ENCODE results near the gene TNNI2. TPM values are rescaled to one million over a fixed set of nuclear protein-coding genes. Genes with fewer than 3 reads are reported as not detected.
A peak's percentile ranks its signal among the peaks of the same experiment; 100 is the strongest.

TNNI2 gene
- total RNA-seq, 1 donor from 2014 or later, result 6.9 TPM

- intact Hi-C loops (cut with DNase I), result no loop called here
- ATAC-seq (no peak), DNase-seq (no peak)
- no peak for TF ChIP-seq CTCF (IDR thresholded peaks at IDR 0.05)
- Histone ChIP-seq H3K27ac (peak overlapping the region; percentile 74), H3K4me3 (no peak overlapping the region), H3K4me1 (peaks cover 23% of the 10 kb centered on the region), H3K36me3 (no peaks in the 10 kb centered on the region), H3K27me3 (no peaks in the 10 kb centered on the region), H3K9me3 (no peaks in the 10 kb centered on the region)
These were observed 6.3 kb downstream of the TNNI2 start for GRCh38 chr11:1845095-1845429.

- intact Hi-C loops (cut with DNase I), result no loop called here
These were observed 7.0 kb downstream of the TNNI2 start for GRCh38 chr11:1845561-1846452.

GRCh38 chr11:1846453-1846932 lies 7.7 kb downstream of the TNNI2 start:
- Histone ChIP-seq H3K27ac (no peak overlapping the region), H3K27me3 (no peaks in the 10 kb centered on the region), H3K9me3 (no peaks in the 10 kb centered on the region), H3K36me3 (no peaks in the 10 kb centered on the region), H3K4me3 (no peak overlapping the region), H3K4me1 (peaks cover 27% of the 10 kb centered on the region)
- no peak for TF ChIP-seq CTCF (IDR thresholded peaks at IDR 0.05)
- intact Hi-C loops (cut with DNase I), result no loop called here
- ATAC-seq, result no peak
- no peak for DNase-seq

More at GRCh38 chr11:1845561-1846452, 7.0 kb downstream of the TNNI2 start:
- Histone ChIP-seq H3K27ac (peak overlapping the region; percentile 74), H3K9me3 (no peaks in the 10 kb centered on the region), H3K4me3 (no peak overlapping the region), H3K27me3 (no peaks in the 10 kb centered on the region), H3K4me1 (peaks cover 23% of the 10 kb centered on the region), H3K36me3 (no peaks in the 10 kb centered on the region)
- no peak for TF ChIP-seq CTCF (IDR thresholded peaks at IDR 0.05)
- ATAC-seq (no peak), DNase-seq (no peak)

- Histone ChIP-seq H3K27me3 (no peaks in the 10 kb centered on the region), H3K27ac (no peak overlapping the region), H3K4me1 (peaks cover 34% of the 10 kb centered on the region), H3K4me3 (no peak overlapping the region), H3K9me3 (no peaks in the 10 kb centered on the region), H3K36me3 (no peaks in the 10 kb centered on the region)
- intact Hi-C loops (cut with DNase I), result no loop called here
- ATAC-seq (no peak), DNase-seq (no peak)
- TF ChIP-seq CTCF (IDR thresholded peaks at IDR 0.05), result no peak
These were observed 8.4 kb downstream of the TNNI2 start for GRCh38 chr11:1847006-1847735.

- H3K4me3 ChIP-seq, result no peak overlapping the region
- H3K27ac ChIP-seq, result no peak overlapping the region
- DNase-seq (no peak), ATAC-seq (no peak)
- H3K36me3 ChIP-seq, result no peaks in the 10 kb centered on the region
- no peaks in the 10 kb centered on the region for H3K9me3 ChIP-seq
- H3K4me1 ChIP-seq, result peaks cover 36% of the 10 kb centered on the region
- no peak for TF ChIP-seq CTCF (IDR thresholded peaks at IDR 0.05)
- no peaks in the 10 kb centered on the region for H3K27me3 ChIP-seq
- intact Hi-C loops (cut with DNase I), result no loop called here
These were observed 9.3 kb downstream of the TNNI2 start for GRCh38 chr11:1847926-1848639.
